Measurements from ENCODE around the gene RFLNA. TPM values are rescaled to one million over a fixed set of nuclear protein-coding genes. Genes with fewer than 3 reads are reported as not detected.

RFLNA gene
- total and polyA plus RNA-seq, 2 of the 13 experiments (the other 11 are each of a cell fraction or from before 2014, with no cell fraction given) = not detected

DNA sequence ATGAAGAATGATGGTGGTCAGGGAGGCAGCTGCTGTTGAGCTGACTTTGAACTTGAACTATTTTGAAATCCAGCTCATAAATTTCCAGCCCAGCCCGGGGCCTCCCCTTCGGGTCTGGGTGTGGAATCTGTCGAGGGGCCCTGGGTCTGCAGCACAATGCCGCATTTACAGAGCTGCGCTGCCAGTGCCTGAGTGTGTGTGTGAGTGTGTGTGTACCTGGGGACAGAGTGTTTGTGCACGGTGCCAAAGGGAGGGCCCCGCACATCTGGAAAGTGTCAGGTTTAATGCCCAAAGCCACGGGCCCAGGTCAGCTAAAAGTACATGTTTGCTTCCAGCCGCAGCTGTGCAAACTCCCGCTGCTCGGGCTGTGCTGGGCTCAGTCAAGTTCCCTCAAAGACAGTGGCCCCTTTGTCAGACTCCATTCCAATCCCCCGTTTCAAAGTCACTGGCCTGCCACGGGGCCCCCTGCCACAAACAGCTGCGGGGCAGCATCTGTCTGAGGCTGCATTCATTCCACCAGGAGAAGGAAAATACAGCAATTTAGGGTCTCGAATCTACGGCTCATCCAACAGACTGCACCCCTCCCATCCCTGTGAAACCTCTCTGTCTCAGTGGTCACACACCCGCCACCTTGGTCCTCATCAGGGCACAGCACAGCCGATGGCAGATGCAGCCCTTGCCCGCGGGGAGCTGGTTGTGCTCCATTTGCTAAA lies 16.3 kb upstream of the RFLNA start (continued):
- TF ChIP-seq, protein P1, sequence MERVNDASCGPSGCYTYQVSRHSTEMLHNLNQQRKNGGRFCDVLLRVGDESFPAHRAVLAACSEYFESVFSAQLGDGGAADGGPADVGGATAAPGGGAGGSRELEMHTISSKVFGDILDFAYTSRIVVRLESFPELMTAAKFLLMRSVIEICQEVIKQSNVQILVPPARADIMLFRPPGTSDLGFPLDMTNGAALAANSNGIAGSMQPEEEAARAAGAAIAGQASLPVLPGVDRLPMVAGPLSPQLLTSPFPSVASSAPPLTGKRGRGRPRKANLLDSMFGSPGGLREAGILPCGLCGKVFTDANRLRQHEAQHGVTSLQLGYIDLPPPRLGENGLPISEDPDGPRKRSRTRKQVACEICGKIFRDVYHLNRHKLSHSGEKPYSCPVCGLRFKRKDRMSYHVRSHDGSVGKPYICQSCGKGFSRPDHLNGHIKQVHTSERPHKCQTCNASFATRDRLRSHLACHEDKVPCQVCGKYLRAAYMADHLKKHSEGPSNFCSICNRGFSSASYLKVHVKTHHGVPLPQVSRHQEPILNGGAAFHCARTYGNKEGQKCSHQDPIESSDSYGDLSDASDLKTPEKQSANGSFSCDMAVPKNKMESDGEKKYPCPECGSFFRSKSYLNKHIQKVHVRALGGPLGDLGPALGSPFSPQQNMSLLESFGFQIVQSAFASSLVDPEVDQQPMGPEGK (CRISPR knock-in tag; IDR thresholded peaks at IDR 0.05) = peak; percentile 73
- peak; percentile 84; the same call in 1 of the 2 replicates for TF ChIP-seq TOPORS (CRISPR knock-in tag; IDR thresholded peaks at IDR 0.05)
- TF ChIP-seq POGZ (CRISPR knock-in tag; IDR thresholded peaks at IDR 0.05) = peak; percentile 56; the same call in 1 of the 2 replicates
- peak; percentile 70; the same call in 1 of the 2 replicates for TF ChIP-seq ZNF136 (CRISPR knock-in tag; IDR thresholded peaks at IDR 0.05; ENCODE audit: low read depth)
- TF ChIP-seq, protein P2, sequence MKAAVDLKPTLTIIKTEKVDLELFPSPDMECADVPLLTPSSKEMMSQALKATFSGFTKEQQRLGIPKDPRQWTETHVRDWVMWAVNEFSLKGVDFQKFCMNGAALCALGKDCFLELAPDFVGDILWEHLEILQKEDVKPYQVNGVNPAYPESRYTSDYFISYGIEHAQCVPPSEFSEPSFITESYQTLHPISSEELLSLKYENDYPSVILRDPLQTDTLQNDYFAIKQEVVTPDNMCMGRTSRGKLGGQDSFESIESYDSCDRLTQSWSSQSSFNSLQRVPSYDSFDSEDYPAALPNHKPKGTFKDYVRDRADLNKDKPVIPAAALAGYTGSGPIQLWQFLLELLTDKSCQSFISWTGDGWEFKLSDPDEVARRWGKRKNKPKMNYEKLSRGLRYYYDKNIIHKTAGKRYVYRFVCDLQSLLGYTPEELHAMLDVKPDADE (CRISPR knock-in tag; IDR thresholded peaks at IDR 0.05) = no peak
- TF ChIP-seq ZNF510 (CRISPR knock-in tag; IDR thresholded peaks at IDR 0.05; ENCODE audit: low read depth) = no peak
- no peak for TF ChIP-seq ZFYVE20 (CRISPR knock-in tag; IDR thresholded peaks at IDR 0.05; ENCODE audit: borderline replicate concordance, low read depth)
- TF ChIP-seq ZNF768 (CRISPR knock-in tag; IDR thresholded peaks at IDR 0.05) = peak; percentile 92
- 0 out of 2 replicates have a peak, but pooled peaks have one; percentile 59 for TF ChIP-seq NFKB2 (CRISPR knock-in tag; IDR thresholded peaks at IDR 0.05; ENCODE audit: borderline replicate concordance)
- no peak for TF ChIP-seq ZNF441 (CRISPR knock-in tag; IDR thresholded peaks at IDR 0.05; ENCODE audit: borderline replicate concordance)
- peak; percentile 93 for TF ChIP-seq U2AF1 (optimal IDR thresholded peaks at IDR 0.05; ENCODE audit: low read depth, low read length)
- no peak for TF ChIP-seq CAMTA2 (CRISPR knock-in tag; IDR thresholded peaks at IDR 0.05; ENCODE audit: borderline replicate concordance)
- TF ChIP-seq, protein P3, sequence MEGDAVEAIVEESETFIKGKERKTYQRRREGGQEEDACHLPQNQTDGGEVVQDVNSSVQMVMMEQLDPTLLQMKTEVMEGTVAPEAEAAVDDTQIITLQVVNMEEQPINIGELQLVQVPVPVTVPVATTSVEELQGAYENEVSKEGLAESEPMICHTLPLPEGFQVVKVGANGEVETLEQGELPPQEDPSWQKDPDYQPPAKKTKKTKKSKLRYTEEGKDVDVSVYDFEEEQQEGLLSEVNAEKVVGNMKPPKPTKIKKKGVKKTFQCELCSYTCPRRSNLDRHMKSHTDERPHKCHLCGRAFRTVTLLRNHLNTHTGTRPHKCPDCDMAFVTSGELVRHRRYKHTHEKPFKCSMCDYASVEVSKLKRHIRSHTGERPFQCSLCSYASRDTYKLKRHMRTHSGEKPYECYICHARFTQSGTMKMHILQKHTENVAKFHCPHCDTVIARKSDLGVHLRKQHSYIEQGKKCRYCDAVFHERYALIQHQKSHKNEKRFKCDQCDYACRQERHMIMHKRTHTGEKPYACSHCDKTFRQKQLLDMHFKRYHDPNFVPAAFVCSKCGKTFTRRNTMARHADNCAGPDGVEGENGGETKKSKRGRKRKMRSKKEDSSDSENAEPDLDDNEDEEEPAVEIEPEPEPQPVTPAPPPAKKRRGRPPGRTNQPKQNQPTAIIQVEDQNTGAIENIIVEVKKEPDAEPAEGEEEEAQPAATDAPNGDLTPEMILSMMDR (CRISPR knock-in tag; IDR thresholded peaks at IDR 0.05) = no peak; the same call in 1 of the 2 replicates
- peak; percentile 91; the same call in 1 of the 2 replicates for TF ChIP-seq ZNF543 (CRISPR knock-in tag; IDR thresholded peaks at IDR 0.05)
- TF ChIP-seq ARNT (IDR thresholded peaks at IDR 0.05) = no peak
- TF ChIP-seq ZNF143 (CRISPR knock-in tag; IDR thresholded peaks at IDR 0.05) = 0 out of 2 replicates have a peak, but pooled peaks have one; percentile 4
- no peak for TF ChIP-seq BORCS8-MEF2B (CRISPR knock-in tag; IDR thresholded peaks at IDR 0.05)
- 0 out of 2 replicates have a peak, but pooled peaks have one; percentile 35 for TF ChIP-seq ZNF792 (CRISPR knock-in tag; IDR thresholded peaks at IDR 0.05)
- TF ChIP-seq, protein P4, sequence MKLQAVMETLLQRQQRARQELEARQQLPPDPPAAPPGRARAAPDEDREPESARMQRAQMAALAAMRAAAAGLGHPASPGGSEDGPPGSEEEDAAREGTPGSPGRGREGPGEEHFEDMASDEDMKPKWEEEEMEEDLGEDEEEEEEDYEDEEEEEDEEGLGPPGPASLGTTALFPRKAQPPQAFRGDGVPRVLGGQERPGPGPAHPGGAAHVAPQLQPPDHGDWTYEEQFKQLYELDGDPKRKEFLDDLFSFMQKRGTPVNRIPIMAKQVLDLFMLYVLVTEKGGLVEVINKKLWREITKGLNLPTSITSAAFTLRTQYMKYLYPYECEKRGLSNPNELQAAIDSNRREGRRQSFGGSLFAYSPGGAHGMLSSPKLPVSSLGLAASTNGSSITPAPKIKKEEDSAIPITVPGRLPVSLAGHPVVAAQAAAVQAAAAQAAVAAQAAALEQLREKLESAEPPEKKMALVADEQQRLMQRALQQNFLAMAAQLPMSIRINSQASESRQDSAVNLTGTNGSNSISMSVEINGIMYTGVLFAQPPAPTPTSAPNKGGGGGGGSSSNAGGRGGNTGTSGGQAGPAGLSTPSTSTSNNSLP (IDR thresholded peaks at IDR 0.05; ENCODE audit: low read depth, low read length) = no peak
- TF ChIP-seq ARID2 (CRISPR knock-in tag; IDR thresholded peaks at IDR 0.05; ENCODE audit: borderline replicate concordance) = no peak; the same call in 1 of the 2 replicates
- TF ChIP-seq TARDBP (CRISPR knock-in tag; IDR thresholded peaks at IDR 0.05) = peak; percentile 79
- TF ChIP-seq SMC3 (IDR thresholded peaks at IDR 0.05; ENCODE audit: low read length) = no peak
- peak; percentile 50; the same call in 1 of the 2 replicates for TF ChIP-seq BHLHE40 (IDR thresholded peaks at IDR 0.05; ENCODE audit: low read length)
- TF ChIP-seq BCL6 (CRISPR knock-in tag; IDR thresholded peaks at IDR 0.05) = peak; percentile 87
- TF ChIP-seq MIXL1 (CRISPR knock-in tag; IDR thresholded peaks at IDR 0.05) = no peak
- TF ChIP-seq MEF2D (CRISPR knock-in tag; IDR thresholded peaks at IDR 0.05) = no peak
